Astrocyte (in vitro differentiated cells and primary cell): ENCODE data around the gene CNDP2. TPM values are rescaled to one million over a fixed set of nuclear protein-coding genes. Genes with fewer than 3 reads are reported as not detected.

Experiments used
- DNase-seq: peaks from one replicate; pipeline ENCODE4 v3.0.0-alpha.2; 2010; ENCODE audit warnings: low read depth
- FAIRE-seq: peaks from 2 replicates; lab custom pipeline; 2011; peaks lifted over from hg19 to GRCh38; lab: Jason Lieb, UNC
- H2AFZ ChIP-seq: 2 replicates; pipeline ENCODE4 v1.6.0; 2012; ENCODE audit warnings: low read depth, low read length, inconsistent platforms
- H3K27ac ChIP-seq: 2 replicates; pipeline ENCODE4 v1.5.1; 2011; ENCODE audit warnings: low read depth, low read length, inconsistent platforms
- H3K27me3 ChIP-seq: 2 replicates; pipeline ENCODE4 v1.6.0; 2011; ENCODE audit warnings: low read length, inconsistent platforms; ENCODE audit not compliant: insufficient read depth
- H3K36me3 ChIP-seq: 2 replicates; pipeline ENCODE4 v1.5.1; 2011; ENCODE audit warnings: low read length, inconsistent platforms; ENCODE audit not compliant: insufficient read depth
- H3K4me1 ChIP-seq: 2 replicates; pipeline ENCODE4 v1.5.1; 2011; ENCODE audit warnings: low read length, inconsistent platforms; ENCODE audit not compliant: insufficient read depth
- H3K4me2 ChIP-seq: 2 replicates; pipeline ENCODE4 v1.6.0; 2012; ENCODE audit warnings: low read length, inconsistent platforms
- H3K4me3 ChIP-seq: 2 replicates; pipeline ENCODE4 v1.5.1; 2011; ENCODE audit warnings: low read depth, mild to moderate bottlenecking, low read length, inconsistent platforms; ENCODE audit not compliant: insufficient read depth
- H3K79me2 ChIP-seq: 2 replicates; pipeline ENCODE4 v1.6.0; 2012; ENCODE audit warnings: mild to moderate bottlenecking, low read length, inconsistent platforms; ENCODE audit not compliant: insufficient read depth
- H3K9ac ChIP-seq: 2 replicates; pipeline ENCODE4 v1.6.0; 2012; ENCODE audit warnings: mild to moderate bottlenecking, low read length, inconsistent platforms
- H3K9me3 ChIP-seq: 2 replicates; pipeline ENCODE4 v1.5.1; 2012; ENCODE audit warnings: low read depth, mild to moderate bottlenecking, low read length, inconsistent platforms; ENCODE audit not compliant: insufficient read depth
- H4K20me1 ChIP-seq: 2 replicates; pipeline ENCODE4 v1.6.0; 2012; ENCODE audit warnings: low read length, inconsistent platforms; ENCODE audit not compliant: insufficient read depth
- H3K27ac Mint-ChIP-seq: one replicate; pipeline ENCODE4 v1.8.0; 2021; ENCODE audit warnings: mild to moderate bottlenecking, mixed read lengths; ENCODE audit not compliant: unreplicated experiment
- H3K27me3 Mint-ChIP-seq: one replicate; pipeline ENCODE4 v1.8.0; 2021; ENCODE audit warnings: low read depth, mixed read lengths; ENCODE audit not compliant: unreplicated experiment
- H3K36me3 Mint-ChIP-seq: one replicate; pipeline ENCODE4 v1.8.0; 2021; ENCODE audit warnings: low read depth, mixed read lengths; ENCODE audit not compliant: unreplicated experiment
- H3K4me1 Mint-ChIP-seq: one replicate; pipeline ENCODE4 v1.8.0; 2021; ENCODE audit warnings: low read depth, mixed read lengths; ENCODE audit not compliant: unreplicated experiment
- H3K4me3 Mint-ChIP-seq: one replicate; pipeline ENCODE4 v1.8.0; 2021; ENCODE audit warnings: mild to moderate bottlenecking, moderate library complexity, mixed read lengths; ENCODE audit not compliant: unreplicated experiment
- H3K9me3 Mint-ChIP-seq: one replicate; pipeline ENCODE4 v1.8.0; 2021; ENCODE audit warnings: mild to moderate bottlenecking, mixed read lengths; ENCODE audit not compliant: unreplicated experiment
- CTCF ChIP-seq: IDR thresholded peaks from 2 replicates; pipeline ENCODE4 v1.5.1; 2011; ENCODE audit warnings: low read depth, mild to moderate bottlenecking, inconsistent platforms, low read length, moderate library complexity; ENCODE audit not compliant: insufficient read depth
- EZH2 ChIP-seq: IDR thresholded peaks from 2 replicates; pipeline ENCODE4 v1.6.1; 2012; ENCODE audit warnings: mild to moderate bottlenecking, low read length, inconsistent platforms; ENCODE audit not compliant: insufficient read depth
- total RNA-seq: library from RNA; stranded (reverse); gene quantifications from 2 replicates; pipeline ENCODE4 v1.2.1, GENCODE V29; 2021

Gene CNDP2
- total RNA-seq, 1 donor from 2014 or later, result 149 TPM

GRCh38 chr18:74460825-74461224 is 35.3 kb upstream of the CNDP2 start:
- Mint-ChIP-seq H3K4me3 (no peak overlapping the region), H3K27ac (no peak overlapping the region), H3K27me3 (peaks cover 42% of the 10 kb centered on the region), H3K4me1 (no peaks in the 10 kb centered on the region), H3K36me3 (no peaks in the 10 kb centered on the region), H3K9me3 (peaks cover 4% of the 10 kb centered on the region)
- H3K4me3 ChIP-seq, result no peak overlapping the region
- no peaks in the 10 kb centered on the region for H3K36me3 ChIP-seq
- no peak overlapping the region for H2AFZ ChIP-seq
- no peak for FAIRE-seq
- H3K27me3 ChIP-seq, result peaks cover 30% of the 10 kb centered on the region
- no peaks in the 10 kb centered on the region for H3K79me2 ChIP-seq
- no peak overlapping the region for H3K9ac ChIP-seq
- no peak for TF ChIP-seq CTCF
- TF ChIP-seq EZH2, result no peak
- H3K4me1 ChIP-seq, result no peaks in the 10 kb centered on the region
- H3K27ac ChIP-seq, result no peak overlapping the region
- no peaks in the 10 kb centered on the region for H4K20me1 ChIP-seq
- H3K4me2 ChIP-seq, result no peak overlapping the region
- H3K9me3 ChIP-seq, result no peaks in the 10 kb centered on the region
- DNase-seq, result no peak

GRCh38 chr18:74463254-74463653 is 32.9 kb upstream of the CNDP2 start:
- Histone ChIP-seq H3K27ac (no peak overlapping the region), H3K9ac (no peak overlapping the region), H3K9me3 (no peaks in the 10 kb centered on the region), H3K27me3 (peaks cover 13% of the 10 kb centered on the region), H3K4me2 (no peak overlapping the region), H3K4me3 (no peak overlapping the region), H2AFZ (no peak overlapping the region), H3K36me3 (no peaks in the 10 kb centered on the region), H4K20me1 (no peaks in the 10 kb centered on the region), H3K79me2 (no peaks in the 10 kb centered on the region), H3K4me1 (peaks cover 1% of the 10 kb centered on the region)
- H3K4me3 Mint-ChIP-seq, result no peak overlapping the region
- peaks cover 4% of the 10 kb centered on the region for H3K9me3 Mint-ChIP-seq
- H3K36me3 Mint-ChIP-seq, result no peaks in the 10 kb centered on the region
- TF ChIP-seq CTCF, result no peak
- TF ChIP-seq EZH2, result no peak
- no peak overlapping the region for H3K27ac Mint-ChIP-seq
- DNase-seq, result no peak
- no peak for FAIRE-seq
- H3K27me3 Mint-ChIP-seq, result peaks cover 29% of the 10 kb centered on the region
- H3K4me1 Mint-ChIP-seq, result no peaks in the 10 kb centered on the region

GRCh38 chr18:74463983-74464382 is 32.2 kb upstream of the CNDP2 start:
- FAIRE-seq, result no peak
- Histone ChIP-seq H3K4me2 (no peak overlapping the region), H3K27ac (no peak overlapping the region), H4K20me1 (no peaks in the 10 kb centered on the region), H3K4me3 (no peak overlapping the region), H3K36me3 (no peaks in the 10 kb centered on the region), H3K27me3 (peaks cover 6% of the 10 kb centered on the region), H3K4me1 (peaks cover 8% of the 10 kb centered on the region), H3K9ac (no peak overlapping the region), H3K79me2 (no peaks in the 10 kb centered on the region), H3K9me3 (no peaks in the 10 kb centered on the region), H2AFZ (no peak overlapping the region)
- Mint-ChIP-seq H3K27me3 (peaks cover 23% of the 10 kb centered on the region), H3K4me3 (no peak overlapping the region), H3K27ac (no peak overlapping the region), H3K9me3 (peaks cover 4% of the 10 kb centered on the region), H3K36me3 (no peaks in the 10 kb centered on the region), H3K4me1 (peaks cover 5% of the 10 kb centered on the region)
- no peak for DNase-seq
- TF ChIP-seq CTCF, result no peak
- no peak for TF ChIP-seq EZH2
